GM12878 (cell line): Measurements from ENCODE around the gene UVRAG. TPM values are rescaled to one million over a fixed set of nuclear protein-coding genes. Genes with fewer than 3 reads are reported as not detected.

Experiments used
- ATAC-seq: fragments of 200-7000 bp; cut with Tn5 transposase; 3 replicates; pipeline ENCODE4 v1.9.1; 2020; ENCODE audit warnings: mild to moderate bottlenecking, moderate library complexity
- BruUV-seq: library from RNA; stranded (reverse); fragments of 400-500 nt; replicated peaks from 2 replicates; lab custom pipeline; 2021; lab: Mats Ljungman, UMichigan
- CTCF ChIA-PET: fragments of 300-600 bp; sonication (Branson Sonifier 250); formaldehyde crosslinking; extraction: SDS; loops from one replicate; lab custom pipeline; 2021; ENCODE audit warnings: inconsistent platforms; lab: Yijun Ruan, JAX
- POLR2A ChIA-PET: fragments of 350-600 bp; formaldehyde crosslinking; extraction: SDS; loops from one replicate; lab custom pipeline; 2021; ENCODE audit warnings: inconsistent platforms; lab: Charles Lee
- RAD21 ChIA-PET: fragments of 300-600 bp; sonication (Branson Sonifier 250); formaldehyde crosslinking; loops from one replicate; lab custom pipeline; 2023; ENCODE audit warnings: antibody characterized with exemption; ENCODE audit not compliant: unreplicated experiment; lab: Charles Lee
- SMC1A ChIA-PET: fragments of 300-600 bp; sonication (Branson Sonifier 250); formaldehyde crosslinking; loops from one replicate; lab custom pipeline; 2023; ENCODE audit not compliant: unreplicated experiment, uncharacterized antibody; lab: Charles Lee
- DNase-seq: peaks from one replicate; pipeline ENCODE4 v3.0.0-alpha.2; 2011; ENCODE audit warnings: low read depth, low spot score
- FAIRE-seq: peaks from 3 replicates; lab custom pipeline; 2011; peaks lifted over from hg19 to GRCh38; lab: Jason Lieb, UNC
- H2AFZ ChIP-seq: 2 replicates; pipeline ENCODE4 v1.6.0; 2011; ENCODE audit warnings: low read depth, low read length, control low read depth; ENCODE audit not compliant: control insufficient read depth
- H3K27ac ChIP-seq: 2 replicates; pipeline ENCODE4 v1.5.1; 2011; ENCODE audit warnings: control low read depth; ENCODE audit not compliant: control insufficient read depth, insufficient read depth
- H3K27me3 ChIP-seq, 2 experiments: replicated peaks in 1 of 2; 2 replicates each; pipeline versions ENCODE4 v1.6.0 to v1.6.1; 2011; ENCODE audit warnings: low read length in 1 of 2; ENCODE audit not compliant: control insufficient read depth in 2 of 2, insufficient read depth in 2 of 2
- H3K36me3 ChIP-seq, 2 experiments: 2 replicates each; pipeline ENCODE4 v1.5.1; 2011; ENCODE audit warnings: low read length in 1 of 2; ENCODE audit not compliant: control insufficient read depth in 2 of 2, insufficient read depth in 2 of 2
- H3K4me1 ChIP-seq: 2 replicates; pipeline ENCODE4 v1.6.1; 2011; ENCODE audit warnings: mild to moderate bottlenecking, low read length, moderate library complexity, mixed read lengths; ENCODE audit not compliant: control insufficient read depth, insufficient read depth
- H3K4me2 ChIP-seq: 2 replicates; pipeline ENCODE4 v1.6.0; 2011; ENCODE audit warnings: control low read depth; ENCODE audit not compliant: control insufficient read depth, insufficient read depth
- H3K4me3 ChIP-seq: fragments of 200-600 bp; sonication (generic); 2 replicates; pipeline ENCODE4 v1.5.1; 2016
- H3K79me2 ChIP-seq: 2 replicates; pipeline ENCODE4 v1.6.0; 2011; ENCODE audit warnings: low read length; ENCODE audit not compliant: control insufficient read depth, insufficient read depth
- H3K9ac ChIP-seq: 2 replicates; pipeline ENCODE4 v1.8.0; 2011; ENCODE audit warnings: low read length, control low read depth, mixed read lengths; ENCODE audit not compliant: control insufficient read depth, insufficient read depth
- H3K9me3 ChIP-seq: replicated peaks from 3 replicates; pipeline ENCODE4 v1.5.1; 2011; ENCODE audit warnings: mild to moderate bottlenecking, low read length; ENCODE audit not compliant: control insufficient read depth, insufficient read depth
- H4K20me1 ChIP-seq: 2 replicates; pipeline ENCODE4 v1.6.0; 2011; ENCODE audit not compliant: control insufficient read depth, insufficient read depth
- DPF2 ChIP-seq: fragments of 450-650 bp; IDR thresholded peaks from 2 replicates; pipeline ENCODE4 v1.6.1; 2017; ENCODE audit warnings: mild to moderate bottlenecking
- HDAC6 ChIP-seq: fragments of 200-600 bp; sonication (generic); IDR thresholded peaks from one replicate; pipeline ENCODE4 v1.8.0; 2017; ENCODE audit warnings: antibody characterized with exemption; ENCODE audit not compliant: unreplicated experiment
- MTA2 ChIP-seq: fragments of 450-650 bp; IDR thresholded peaks from 2 replicates; pipeline ENCODE4 v1.6.1; 2016; ENCODE audit warnings: low read depth, mild to moderate bottlenecking, moderate library complexity
- SMARCA5 ChIP-seq: fragments of 450-650 bp; IDR thresholded peaks from 2 replicates; pipeline ENCODE4 v1.6.1; 2017; ENCODE audit warnings: mild to moderate bottlenecking
- SPI1 ChIP-seq: IDR thresholded peaks from 2 replicates; pipeline ENCODE4 v1.6.1; 2011; ENCODE audit warnings: low read depth, mild to moderate bottlenecking, low read length, moderate library complexity, borderline replicate concordance; ENCODE audit not compliant: insufficient read depth
- WGBS: methylation state at CpG from one replicate; pipeline ENCODE4 v1.1.6; 2016; ENCODE audit warnings: low lambda C conversion rate; ENCODE audit not compliant: insufficient replicate concordance, insufficient coverage; ENCODE audit errors: missing lambda C conversion rate; 5-methylcytosine and 5-hydroxymethylcytosine counted together
- in situ Hi-C: fragments of 300-500 bp; cut with MboI; formaldehyde crosslinking; loops from 9 replicates; pipeline ENCODE4 v1.14.3; 2018; ENCODE audit warnings: mixed read lengths
- intact Hi-C: fragments of 100-400 bp; cut with micrococcal nuclease; formaldehyde crosslinking; loops from one replicate; pipeline ENCODE4 v1.14.2; 2022; ENCODE audit not compliant: unreplicated experiment
- polyA plus RNA-seq, 11 experiments: library from polyadenylated mRNA; depleted of rRNA in 4 of 11; unstranded in 6 of 11; stranded (reverse) in 5 of 11; fragments of >200 nt; fragmentation: Nextera tagmentation in 4 of 11; fragmentation: Illumina TruSeq in 1 of 11; extraction: Ambion mirVana in 4 of 11; extraction: Trizol in 1 of 11; gene quantifications; 1 replicate in 1 of 11; 2 replicates in 10 of 11; pipeline versions ENCODE4 v1.2.1 to v1.2.3, GENCODE V29; 2011 to 2016; ENCODE audit warnings: inconsistent platforms in 2 of 11, missing spikeins in 2 of 11, low read depth in 1 of 11
- total RNA-seq, 4 experiments: library from RNA; depleted of rRNA in 3 of 4; stranded (reverse); fragments of >200 nt in 3 of 4; fragmentation: Illumina TruSeq in 1 of 4; extraction: Trizol in 1 of 4; gene quantifications; 2 replicates each; pipeline versions ENCODE4 v1.2.1 to v1.2.3, GENCODE V29; 2013 to 2021

Gene UVRAG
- total and polyA plus RNA-seq, 10 of the 15 experiments (the other 5 are each of a cell fraction or from before 2014, with no cell fraction given) = 7.0 to 43.4 (median 37.0) TPM

DNA sequence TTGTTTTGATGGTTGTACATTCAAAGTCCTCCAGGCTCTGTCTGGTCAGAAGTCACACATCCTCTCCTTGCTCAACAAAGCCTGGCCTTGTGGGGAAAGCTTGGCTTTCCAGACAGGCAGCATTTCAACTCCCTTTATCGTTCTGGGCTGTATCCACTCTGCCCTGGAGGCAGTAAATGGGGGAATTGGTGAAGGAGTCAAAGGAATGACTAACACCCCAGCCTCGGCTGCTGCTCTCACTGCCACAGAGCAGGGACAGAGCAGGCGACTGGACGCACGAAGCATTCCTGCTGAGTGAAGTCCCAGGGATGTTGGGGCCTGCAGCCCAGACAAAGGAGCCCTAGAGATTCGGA, 338.5 kb downstream of the UVRAG start:
- Histone ChIP-seq H3K4me3 (no peak overlapping the region), H3K36me3 (no peaks in the 10 kb centered on the region), H3K9me3 (no peaks in the 10 kb centered on the region), H2AFZ (peak overlapping the region; percentile 91), H4K20me1 (no peaks in the 10 kb centered on the region), H3K4me1 (peaks cover 22% of the 10 kb centered on the region), H3K9ac (no peak overlapping the region; the same call in 1 of the 2 replicates), H3K27me3 (no peaks in the 10 kb centered on the region), H3K79me2 (no peaks in the 10 kb centered on the region), H3K4me2 (peak overlapping the region; percentile 95; the same call in 1 of the 2 replicates), H3K27ac (peak overlapping the region; percentile 62; the same call in 1 of the 2 replicates)
- whole genome bisulfite sequencing = 98% methylated on average over 6 of the region's 6 CpGs
- POLR2A ChIA-PET = interaction anchor here (0.6 to 1.9 kb wide), 3 partner anchors 8 to 283 kb away, joined by 3 to 6 read pairs (median 4); no protein-coding TSS in a partner anchor
- BruUV-seq = no TSS peak
- no peak for ATAC-seq
- intact Hi-C loops = loop anchor here (2.0 kb wide), 1 partner anchor 431 kb away; no protein-coding TSS in a partner anchor
- in situ Hi-C loops = loop anchor here (5.0 kb wide), 2 partner anchors 256 to 346 kb away; no protein-coding TSS in a partner anchor
- no peak for FAIRE-seq
- no peak for DNase-seq
- TF ChIP-seq SMARCA5 = 0 out of 2 replicates have a peak, but pooled peaks have one; percentile 5
- no peak for TF ChIP-seq SPI1
- TF ChIP-seq HDAC6 = no peak
- 0 out of 2 replicates have a peak, but pooled peaks have one; percentile 1 for TF ChIP-seq MTA2
- TF ChIP-seq DPF2 = peak; percentile 11; the same call in 1 of the 2 replicates
- RAD21 ChIA-PET = interaction anchor here (1.3 to 2.8 kb wide), 6 partner anchors 54 to 341 kb away, joined by 4 to 75 read pairs (median 16); no protein-coding TSS in a partner anchor
- SMC1A ChIA-PET = interaction anchor here (2.4 to 3.2 kb wide), 3 partner anchors 54 to 285 kb away, joined by 8 to 128 read pairs (median 22); no protein-coding TSS in a partner anchor
- CTCF ChIA-PET = interaction anchor here (0.8 to 3.2 kb wide), 13 partner anchors 10 to 449 kb away, joined by 3 to 139 read pairs (median 13); partner anchors contain the start of gene UVRAG
